Esophagus muscularis mucosa (tissue), 4 donors: Measurements from ENCODE around the gene PPP6R1. TPM values are rescaled to one million over a fixed set of nuclear protein-coding genes. Genes with fewer than 3 reads are reported as not detected.

Experiments used
- DNase-seq: peaks from one replicate; pipeline ENCODE4 v3.0.0-alpha.2; 2017; ENCODE audit errors: extremely low spot score
- H3K27ac ChIP-seq, 4 donors: fragments of 200-600 bp; sonication (generic); replicated peaks in 1 of 4; 1 replicate in 3 of 4; 2 replicates in 1 of 4; pipeline ENCODE4 v1.5.1; 2016 to 2019; ENCODE audit warnings: mild to moderate bottlenecking in 1 of 4
- H3K27me3 ChIP-seq, 4 donors: fragments of 200-600 bp; sonication (generic); one replicate each; pipeline versions ENCODE4 v1.5.1 to v1.6.0; 2016 to 2019
- H3K36me3 ChIP-seq, 4 donors: fragments of 200-600 bp; sonication (generic); one replicate each; pipeline ENCODE4 v1.5.1; 2016 to 2019
- H3K4me1 ChIP-seq, 4 donors: fragments of 200-600 bp; sonication (generic); one replicate each; pipeline ENCODE4 v1.5.1; 2016 to 2019
- H3K4me3 ChIP-seq, 4 donors: fragments of 200-600 bp; sonication (generic); 1 replicate in 2 of 4; 2 replicates in 2 of 4; pipeline ENCODE4 v1.5.1; 2016 to 2019; ENCODE audit warnings: mild to moderate bottlenecking in 4 of 4, moderate library complexity in 1 of 4
- H3K9me3 ChIP-seq, 4 donors: fragments of 200-600 bp; sonication (generic); 1 replicate in 3 of 4; 2 replicates in 1 of 4; pipeline ENCODE4 v1.5.1; 2016 to 2019
- EP300 ChIP-seq: sonication (generic); formaldehyde crosslinking; IDR thresholded peaks from one replicate; pipeline ENCODE4 v1.6.1; 2017; ENCODE audit warnings: antibody characterized with exemption
- POLR2A ChIP-seq: fragments of 450-650 bp; IDR thresholded peaks from one replicate; pipeline ENCODE4 v1.6.1; 2017; ENCODE audit warnings: antibody characterized with exemption, moderate library complexity, mild to moderate bottlenecking, low read depth
- POLR2AphosphoS5 ChIP-seq, 2 donors: sonication (generic); formaldehyde crosslinking; IDR thresholded peaks; one replicate each; pipeline ENCODE4 v1.6.1; 2017; ENCODE audit warnings: antibody characterized with exemption in 2 of 2
- WGBS: methylation state at CpG from one replicate; pipeline ENCODE4 v1.1.5; 2018; 5-methylcytosine and 5-hydroxymethylcytosine counted together
- intact Hi-C: fragments of 100-400 bp; cut with DNase I; formaldehyde crosslinking; loops from one replicate; pipeline ENCODE4 v1.15.1; 2023
- small RNA-seq, 3 donors: library from RNA; depleted of rRNA; stranded (forward); fragments of <200 nt; gene quantifications; one replicate each; pipeline ENCODE3, GENCODE V24; 2016
- total RNA-seq, 4 donors: library from RNA; depleted of rRNA; stranded (reverse); fragments of >200 nt; gene quantifications; one replicate each; pipeline versions ENCODE4 v1.1.0 to v1.2.1, GENCODE V29; 2016
- TF ChIP-seq, protein P1 (sequence below), 3 experiments: fragments of 200-600 bp in 2 of 3; fragments of 450-650 bp in 1 of 3; sonication (generic) in 2 of 3; IDR thresholded peaks; one replicate each; pipeline ENCODE4 v1.5.1; 2017 to 2019; ENCODE audit warnings: antibody characterized with exemption in 3 of 3, mild to moderate bottlenecking in 2 of 3, moderate library complexity in 1 of 3

PPP6R1 gene
- total RNA-seq, 4 donors from 2014 or later = 37.4 to 75.5 (median 45.6) TPM

- intact Hi-C loops = no loop called here
- peak overlapping the region in 2 of 4 donors; percentile 11 to 51 for H3K27ac ChIP-seq
Observed at GRCh38 chr19:55189403-55189835, 69.4 kb downstream of the PPP6R1 start.

DNA sequence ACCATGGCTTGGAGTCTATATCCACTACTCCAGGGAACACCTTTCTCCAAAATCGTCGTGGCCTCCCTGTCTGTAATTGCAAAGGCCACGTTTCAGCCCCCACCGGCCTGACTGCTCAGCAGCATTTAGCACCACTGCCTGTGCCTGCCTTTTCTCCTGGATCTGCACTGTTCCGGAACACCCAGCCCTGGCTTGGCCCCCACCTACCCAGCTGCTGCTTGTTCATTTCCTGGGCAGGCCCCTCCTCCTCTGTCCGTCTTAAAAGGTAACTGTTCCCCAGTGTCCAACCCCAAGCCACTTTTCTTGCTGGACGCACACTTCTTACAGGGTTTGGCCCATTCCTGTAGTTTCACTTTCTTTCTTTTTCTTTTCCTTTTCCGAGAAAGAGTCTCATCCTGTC lies 70.2 kb downstream of the PPP6R1 start:
- 59% methylated on average over 8 of the region's 8 CpGs for WGBS
- TF ChIP-seq, protein P1, sequence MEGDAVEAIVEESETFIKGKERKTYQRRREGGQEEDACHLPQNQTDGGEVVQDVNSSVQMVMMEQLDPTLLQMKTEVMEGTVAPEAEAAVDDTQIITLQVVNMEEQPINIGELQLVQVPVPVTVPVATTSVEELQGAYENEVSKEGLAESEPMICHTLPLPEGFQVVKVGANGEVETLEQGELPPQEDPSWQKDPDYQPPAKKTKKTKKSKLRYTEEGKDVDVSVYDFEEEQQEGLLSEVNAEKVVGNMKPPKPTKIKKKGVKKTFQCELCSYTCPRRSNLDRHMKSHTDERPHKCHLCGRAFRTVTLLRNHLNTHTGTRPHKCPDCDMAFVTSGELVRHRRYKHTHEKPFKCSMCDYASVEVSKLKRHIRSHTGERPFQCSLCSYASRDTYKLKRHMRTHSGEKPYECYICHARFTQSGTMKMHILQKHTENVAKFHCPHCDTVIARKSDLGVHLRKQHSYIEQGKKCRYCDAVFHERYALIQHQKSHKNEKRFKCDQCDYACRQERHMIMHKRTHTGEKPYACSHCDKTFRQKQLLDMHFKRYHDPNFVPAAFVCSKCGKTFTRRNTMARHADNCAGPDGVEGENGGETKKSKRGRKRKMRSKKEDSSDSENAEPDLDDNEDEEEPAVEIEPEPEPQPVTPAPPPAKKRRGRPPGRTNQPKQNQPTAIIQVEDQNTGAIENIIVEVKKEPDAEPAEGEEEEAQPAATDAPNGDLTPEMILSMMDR (IDR thresholded peaks at IDR 0.05) = no peak
- no peak for TF ChIP-seq POLR2AphosphoS5 (IDR thresholded peaks at IDR 0.05)
- no peak for TF ChIP-seq EP300
- no peak for TF ChIP-seq POLR2A
- no peaks in the 10 kb centered on the region for H3K4me1 ChIP-seq
- peak overlapping the region in 2 of 4 donors; percentile 11 to 51 for H3K27ac ChIP-seq
- DNase-seq = no peak
- H3K9me3 ChIP-seq = no peaks in the 10 kb centered on the region
- intact Hi-C loops = no loop called here
- H3K4me3 ChIP-seq = no peak overlapping the region
- H3K27me3 ChIP-seq = peaks cover 0 to 59% (median 4%) of the 10 kb centered on the region in 4 donors
- no peaks in the 10 kb centered on the region for H3K36me3 ChIP-seq

More at GRCh38 chr19:55189403-55189835, 69.4 kb downstream of the PPP6R1 start:
- no peaks in the 10 kb centered on the region for H3K4me1 ChIP-seq
- TF ChIP-seq POLR2A (no peak), POLR2AphosphoS5 (IDR thresholded peaks at IDR 0.05) (no peak), EP300 (no peak)
- TF ChIP-seq, protein P1 (IDR thresholded peaks at IDR 0.05) = no peak
- no peak for DNase-seq
- no peak overlapping the region for H3K4me3 ChIP-seq
- 63% methylated on average over 15 of the region's 15 CpGs for WGBS
- peaks cover 0 to 63% (median 4%) of the 10 kb centered on the region in 4 donors for H3K27me3 ChIP-seq
- H3K9me3 ChIP-seq = no peaks in the 10 kb centered on the region
- H3K36me3 ChIP-seq = no peaks in the 10 kb centered on the region

DNA sequence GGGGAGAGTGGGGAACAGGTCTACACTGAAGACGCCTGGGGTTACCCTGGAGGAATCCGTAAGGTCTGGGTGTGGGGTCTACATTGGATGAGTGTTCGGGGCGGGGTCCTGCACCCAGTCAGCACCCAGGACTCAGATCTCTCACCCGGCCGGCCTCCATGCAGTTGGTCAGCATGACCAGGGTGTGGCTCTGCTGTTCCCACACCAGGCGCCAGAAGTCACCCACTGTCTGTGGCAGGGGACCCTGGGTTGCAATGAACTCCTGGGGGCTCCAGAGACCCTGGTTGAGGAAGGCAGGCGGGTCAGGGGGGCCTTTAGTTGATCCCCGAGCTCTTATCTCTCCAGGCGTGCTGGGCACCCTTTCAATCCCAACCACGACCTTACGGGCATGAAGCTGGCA lies 72.7 kb downstream of the PPP6R1 start:
- H3K36me3 ChIP-seq = no peaks in the 10 kb centered on the region
- intact Hi-C loops = no loop called here
- H3K4me3 ChIP-seq = no peak overlapping the region
- no peak overlapping the region for H3K27ac ChIP-seq
- no peak for DNase-seq
- TF ChIP-seq EP300 (no peak), POLR2A (no peak), POLR2AphosphoS5 (IDR thresholded peaks at IDR 0.05) (no peak)
- TF ChIP-seq, protein P1 (IDR thresholded peaks at IDR 0.05) = no peak
- peaks cover 0 to 60% (median 11%) of the 10 kb centered on the region in 4 donors for H3K27me3 ChIP-seq
- no peaks in the 10 kb centered on the region for H3K9me3 ChIP-seq
- no peaks in the 10 kb centered on the region for H3K4me1 ChIP-seq
- 83% methylated on average over 7 of the region's 12 CpGs for WGBS

GRCh38 chr19:55181740-55182139 lies 77.1 kb downstream of the PPP6R1 start:
- DNase-seq = no peak
- peaks cover 8 to 95% (median 51%) of the 10 kb centered on the region in 4 donors for H3K27me3 ChIP-seq
- no peak overlapping the region for H3K27ac ChIP-seq
- H3K4me1 ChIP-seq = peaks cover 12 to 18% (median 17%) of the 10 kb centered on the region in 4 donors
- TF ChIP-seq POLR2A (no peak), EP300 (no peak), POLR2AphosphoS5 (IDR thresholded peaks at IDR 0.05) (no peak)
- TF ChIP-seq, protein P1 (IDR thresholded peaks at IDR 0.05) = no peak
- no peaks in the 10 kb centered on the region for H3K36me3 ChIP-seq
- H3K4me3 ChIP-seq = no peak overlapping the region
- no peaks in the 10 kb centered on the region for H3K9me3 ChIP-seq
- intact Hi-C loops = no loop called here
- WGBS = 66% methylated on average over 11 of the region's 20 CpGs

Small RNA genes within 50 kb of the gene (small RNA-seq; reads per million reads assigned to genes)
- gene MIR6802 (0 to 0.08 (median 0) reads per million in 3 donors), gene MIR6803 (0 to 0.25 (median 0.19) reads per million in 3 donors), gene MIR6804 (0 reads per million in 3 donors)

Other genes with a start within 250 kb of the PPP6R1 start
- gene GP6, start 220.8 kb downstream of the PPP6R1 start, total RNA-seq = under 1 TPM in 2 of 4 donors, not detected in 2; 0.13 to 0.29 TPM
- 10 to 100 TPM; 11.1 to 16.4 (median 12.3) TPM for gene RDH13, start 195.9 kb downstream of the PPP6R1 start, total RNA-seq
- gene EPS8L1, start 183.1 kb downstream of the PPP6R1 start, total RNA-seq = 1 to 10 TPM; 1.0 to 8.7 (median 1.2) TPM
- 100 to 1,000 TPM; 257 to 451 (median 351) TPM for gene PPP1R12C, start 141.4 kb downstream of the PPP6R1 start, total RNA-seq
- 1 to 10 TPM in 1 of 4 donors, not detected in 3; 2.0 TPM for gene TNNT1, start 109.8 kb downstream of the PPP6R1 start, total RNA-seq
- not detected for gene TNNI3, start 101.3 kb downstream of the PPP6R1 start, total RNA-seq
- under 1 TPM in 1 of 4 donors, not detected in 3; 0.83 TPM for gene DNAAF3, start 92.4 kb downstream of the PPP6R1 start, total RNA-seq
- gene SYT5, start 78.7 kb downstream of the PPP6R1 start, total RNA-seq = 1 to 10 TPM in 2 of 4 donors, under 1 TPM in 1, not detected in 1; 0.80 to 2.1 (median 1.7) TPM
- gene PTPRH, start 49.5 kb downstream of the PPP6R1 start, total RNA-seq = 1 to 10 TPM in 2 of 4 donors, under 1 TPM in 2; 0.42 to 2.7 (median 1.4) TPM
- 1 to 10 TPM; 1.7 to 2.8 (median 2.4) TPM for gene TMEM86B, start 30.3 kb downstream of the PPP6R1 start, total RNA-seq
- gene HSPBP1, start 21.1 kb upstream of the PPP6R1 start, total RNA-seq = 10 to 100 TPM; 28.5 to 44.0 (median 32.2) TPM
- gene BRSK1, start 25.0 kb upstream of the PPP6R1 start, total RNA-seq = 10 to 100 TPM in 1 of 4 donors, 1 to 10 TPM in 3; 3.3 to 16.9 (median 6.7) TPM
- gene TMEM150B, start 66.3 kb upstream of the PPP6R1 start, total RNA-seq = 1 to 10 TPM in 3 of 4 donors, under 1 TPM in 1; 0.83 to 5.2 (median 2.7) TPM
- 1 to 10 TPM; 5.0 to 8.7 (median 8.1) TPM for gene KMT5C, start 80.9 kb upstream of the PPP6R1 start, total RNA-seq
- under 1 TPM in 1 of 4 donors, not detected in 3; 0.19 TPM for gene COX6B2, start 95.7 kb upstream of the PPP6R1 start, total RNA-seq
- not detected for gene GARIN5B, start 104.2 kb upstream of the PPP6R1 start, total RNA-seq
- under 1 TPM in 2 of 4 donors, not detected in 2; 0.33 to 0.34 TPM for gene IL11, start 111.4 kb upstream of the PPP6R1 start, total RNA-seq
- gene TMEM190, start 117.8 kb upstream of the PPP6R1 start, total RNA-seq = not detected
- gene TMEM238, start 125.3 kb upstream of the PPP6R1 start, total RNA-seq = 1 to 10 TPM in 2 of 4 donors, under 1 TPM in 2; 0.83 to 7.5 (median 1.00) TPM
- 100 to 1,000 TPM; 263 to 419 (median 369) TPM for gene RPL28, start 126.9 kb upstream of the PPP6R1 start, total RNA-seq
- 10 to 100 TPM in 3 of 4 donors, 1 to 10 TPM in 1; 9.1 to 37.9 (median 22.0) TPM for gene UBE2S, start 148.8 kb upstream of the PPP6R1 start, total RNA-seq
- gene SHISA7, start 184.3 kb upstream of the PPP6R1 start, total RNA-seq = under 1 TPM in 2 of 4 donors, not detected in 2; under 0.01 to 0.13 TPM
- 100 to 1,000 TPM in 1 of 4 donors, 10 to 100 TPM in 3; 66.8 to 104 (median 77.7) TPM for gene ISOC2, start 202.6 kb upstream of the PPP6R1 start, total RNA-seq
- not detected for gene C19orf85, start 205.7 kb upstream of the PPP6R1 start, total RNA-seq
- gene ZNF628, start 217.6 kb upstream of the PPP6R1 start, total RNA-seq = 10 to 100 TPM in 3 of 4 donors, 1 to 10 TPM in 1; 5.1 to 16.6 (median 11.9) TPM
- 10 to 100 TPM in 3 of 4 donors, 1 to 10 TPM in 1; 5.8 to 14.2 (median 10.2) TPM for gene NAT14, start 226.2 kb upstream of the PPP6R1 start, total RNA-seq
- 10 to 100 TPM in 3 of 4 donors, 1 to 10 TPM in 1; 9.5 to 41.2 (median 14.6) TPM for gene SSC5D, start 229.4 kb upstream of the PPP6R1 start, total RNA-seq